HG02973 (cell line): ENCODE data around the gene GDAP1L1.

Source experiments
- ATAC-seq: cut with Tn5 transposase; IDR thresholded peaks from one replicate; pipeline ENCODE4 v1.9.1; 2021; ENCODE audit warnings: moderate library complexity; ENCODE audit not compliant: unreplicated experiment

The GDAP1L1 gene

GRCh38 chr20:44251284-44251683 lies 4.2 kb downstream of the GDAP1L1 start:
- ATAC-seq: no peak

- no peak for ATAC-seq
Observed at GRCh38 chr20:44253528-44253927, 6.4 kb downstream of the GDAP1L1 start.

DNA sequence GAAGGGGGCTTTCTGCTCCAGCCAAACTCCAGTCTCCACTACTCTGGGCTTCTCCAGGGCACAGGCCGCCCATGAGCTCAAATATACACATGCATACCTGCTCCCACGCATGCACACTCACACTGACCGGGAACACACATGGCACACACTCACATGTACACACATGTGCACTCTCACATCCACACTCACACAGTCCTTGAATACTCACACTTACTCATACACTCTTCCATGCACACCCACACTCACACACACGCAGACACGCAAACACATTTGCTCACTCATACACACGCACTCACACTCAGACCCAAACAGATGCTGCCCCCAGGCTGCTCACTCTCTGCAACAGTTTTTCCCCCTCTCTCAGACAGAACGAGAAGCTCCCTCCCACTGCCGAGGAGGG lies 7.0 kb downstream of the GDAP1L1 start:
- no peak for ATAC-seq

- no peak for ATAC-seq
Observed at GRCh38 chr20:44255942-44256341, 8.8 kb downstream of the GDAP1L1 start.

- no peak for ATAC-seq
Observed at GRCh38 chr20:44256961-44257360, 9.9 kb downstream of the GDAP1L1 start.

GRCh38 chr20:44258226-44258890 lies 11.2 kb downstream of the GDAP1L1 start:
- ATAC-seq: no peak

DNA sequence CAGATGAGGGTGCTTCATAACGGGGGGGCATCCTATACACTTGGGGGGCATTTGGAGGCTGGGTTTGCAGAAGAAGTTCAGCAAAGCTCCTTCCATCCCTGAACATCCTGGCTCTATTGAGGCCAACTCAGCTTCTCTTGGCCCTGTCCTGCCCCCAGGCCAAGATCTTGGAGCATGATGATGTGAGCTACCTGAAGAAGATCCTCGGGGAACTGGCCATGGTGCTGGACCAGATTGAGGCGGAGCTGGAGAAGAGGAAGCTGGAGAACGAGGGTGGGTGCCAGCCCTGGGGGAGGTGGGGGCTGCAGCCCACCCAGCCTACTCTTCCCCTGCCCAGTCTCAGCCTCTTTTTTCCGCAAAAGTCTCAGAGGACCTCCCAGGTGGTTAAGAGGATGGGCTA lies 17.2 kb downstream of the GDAP1L1 start:
- no peak for ATAC-seq

- ATAC-seq: no peak
Observed at GRCh38 chr20:44268802-44269201, 21.7 kb downstream of the GDAP1L1 start.

DNA sequence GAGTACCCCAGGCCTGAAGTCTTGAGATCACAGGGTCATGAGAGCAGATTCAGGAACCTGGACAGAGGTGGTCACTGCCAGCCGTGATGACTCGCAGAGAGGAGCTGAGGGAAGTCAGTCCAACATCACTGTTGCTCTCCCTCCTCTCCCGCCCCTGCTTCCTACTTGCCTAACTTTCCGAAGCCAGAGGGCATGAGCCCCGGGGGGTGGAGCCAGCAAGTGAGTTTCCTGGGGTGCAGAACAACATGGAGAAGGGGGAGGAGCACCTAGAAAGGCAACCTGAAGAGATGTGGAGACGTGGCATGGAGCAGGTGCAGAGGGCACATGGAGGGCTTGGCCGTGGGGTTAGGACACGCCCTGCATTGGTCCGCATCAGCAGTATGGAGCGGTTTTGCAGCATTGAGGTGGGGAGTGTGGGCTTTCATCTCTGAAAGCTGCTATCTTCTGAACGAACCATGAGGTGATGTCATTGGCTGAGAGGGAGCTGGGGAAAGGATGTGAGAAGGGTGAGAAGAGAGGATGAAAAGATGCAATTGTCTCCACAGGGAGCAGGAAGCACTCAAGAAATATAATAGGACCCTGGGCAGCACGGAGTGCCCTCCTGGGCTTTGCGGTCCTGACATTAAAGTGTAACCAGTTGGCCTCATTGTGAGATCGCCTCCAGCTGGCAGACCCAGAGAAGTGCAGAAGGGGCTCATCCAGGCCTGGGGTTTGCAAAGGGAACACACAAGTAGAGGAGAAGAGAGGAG lies 25.0 kb downstream of the GDAP1L1 start:
- ATAC-seq: no peak

DNA sequence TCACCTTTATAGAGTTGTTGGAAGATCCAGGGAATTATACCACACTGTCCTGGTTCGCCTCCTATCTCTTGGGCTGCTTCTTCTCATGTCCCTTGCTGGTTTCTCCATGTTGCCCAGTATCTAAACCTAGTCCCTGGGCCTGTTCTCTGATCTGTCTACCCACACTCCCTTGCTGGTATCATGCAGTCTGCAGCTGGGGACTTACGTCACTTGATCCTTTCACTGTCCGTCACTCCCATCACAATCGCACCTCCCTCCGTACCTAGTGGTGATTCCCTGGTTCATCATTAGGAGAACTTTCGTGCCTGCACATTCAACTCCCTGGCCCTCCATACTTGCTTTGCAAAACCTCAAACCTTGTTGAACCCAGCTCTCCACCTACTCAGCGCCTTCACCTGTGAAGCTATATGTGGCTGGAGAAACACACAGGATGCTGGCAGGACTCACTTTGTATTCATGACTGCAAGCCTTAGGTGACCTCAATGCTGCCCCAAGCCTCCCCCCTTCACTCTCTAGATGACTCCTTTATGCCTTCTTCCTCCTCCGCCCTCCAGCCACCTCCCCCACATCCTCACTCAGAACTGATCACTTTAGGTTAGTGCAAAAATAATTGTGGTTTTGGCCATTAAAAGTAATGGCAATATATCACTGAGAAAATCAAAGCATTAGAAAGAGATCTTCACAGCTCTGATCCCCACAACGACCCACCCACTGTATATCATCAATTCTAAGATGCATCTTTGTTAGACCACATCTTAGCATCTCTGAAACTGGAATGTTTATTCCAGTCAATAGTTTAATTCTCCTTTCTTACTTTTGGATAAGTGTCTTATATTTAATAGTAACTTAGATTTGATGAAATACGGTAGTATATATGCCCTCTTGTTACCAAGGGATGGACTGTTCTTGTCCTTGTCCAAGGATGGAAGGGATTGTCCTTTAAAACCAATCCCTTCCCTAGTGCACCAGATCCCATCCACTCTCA lies 26.4 kb downstream of the GDAP1L1 start:
- no peak for ATAC-seq

DNA sequence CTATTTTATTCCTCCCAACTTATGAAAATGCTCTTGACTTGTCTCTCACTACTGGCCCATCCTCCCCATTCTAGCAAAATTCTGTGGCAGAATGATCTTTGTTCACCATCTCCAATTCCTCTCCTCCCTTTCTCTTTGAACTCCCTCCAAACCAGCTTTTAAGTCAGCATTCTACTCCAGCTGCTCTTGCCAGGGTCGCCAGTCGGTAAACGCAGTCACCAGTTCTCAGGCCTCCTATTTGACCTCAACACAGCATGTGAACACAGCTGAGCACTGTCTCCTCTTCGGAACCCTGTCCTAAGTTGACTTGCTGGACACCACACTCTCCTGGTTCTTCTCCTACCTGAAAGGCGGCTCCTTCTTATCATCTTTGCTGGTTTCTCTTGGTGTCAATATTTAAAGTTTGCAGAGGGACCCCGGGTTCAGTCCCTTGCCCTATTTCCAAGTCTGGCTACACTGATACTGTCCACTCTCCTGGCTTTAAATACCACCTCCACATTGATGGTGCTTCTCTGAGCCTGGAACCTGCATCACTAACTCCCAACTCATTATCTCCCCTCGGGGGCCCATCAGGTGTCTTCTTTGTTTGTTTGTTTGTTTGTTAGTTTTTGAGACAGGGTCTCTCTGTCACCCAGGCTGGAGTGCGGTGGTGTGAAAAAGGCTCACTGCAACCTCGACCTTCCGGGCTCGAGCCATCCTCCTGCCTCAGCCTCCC lies 27.4 kb downstream of the GDAP1L1 start:
- ATAC-seq: no peak

GRCh38 chr20:44279228-44279627 lies 32.1 kb downstream of the GDAP1L1 start:
- no peak for ATAC-seq

DNA sequence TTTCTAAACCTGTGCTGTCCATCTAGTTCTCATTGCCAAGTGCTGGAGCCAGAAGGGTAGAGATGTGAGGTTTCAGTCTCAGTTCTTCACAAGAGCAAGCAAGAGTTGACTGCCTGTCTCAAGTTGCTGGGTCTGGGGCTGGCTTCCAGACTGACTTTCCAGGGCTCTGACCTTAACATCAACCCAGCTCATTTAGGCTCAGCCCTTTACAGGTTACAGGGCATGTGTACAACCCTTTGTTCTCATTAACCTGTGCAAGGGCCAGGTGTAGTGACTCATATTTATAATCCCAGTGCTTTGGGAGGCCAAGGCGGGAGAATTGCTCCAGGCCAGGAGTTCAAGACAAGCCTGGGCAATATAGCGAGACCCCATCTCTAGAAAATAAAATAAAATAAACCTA lies 33.3 kb downstream of the GDAP1L1 start:
- no peak for ATAC-seq

DNA sequence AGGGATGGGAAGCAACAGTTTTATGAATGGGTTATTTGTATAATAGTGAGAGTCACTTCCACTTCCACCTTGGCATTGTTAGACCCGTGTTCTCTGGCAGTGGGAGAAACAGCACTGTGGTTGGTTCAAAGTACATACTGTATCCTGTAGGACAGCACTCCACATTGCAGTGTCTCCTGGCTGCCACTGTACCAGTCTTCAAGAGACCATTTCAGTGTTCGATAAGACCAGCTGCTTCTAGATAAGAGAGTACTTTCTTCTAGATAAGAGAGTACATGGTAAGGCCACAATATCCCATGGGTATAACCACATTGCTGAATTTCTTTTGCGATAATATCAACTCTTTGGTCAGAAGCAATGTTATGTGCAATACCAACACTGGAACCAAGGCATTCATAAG lies 35.1 kb downstream of the GDAP1L1 start:
- no peak for ATAC-seq

- no peak for ATAC-seq
Observed at GRCh38 chr20:44284032-44284431, 36.9 kb downstream of the GDAP1L1 start.

GRCh38 chr20:44287272-44288097 lies 40.4 kb downstream of the GDAP1L1 start:
- ATAC-seq: no peak

- no peak for ATAC-seq
Observed at GRCh38 chr20:44288252-44288651, 41.1 kb downstream of the GDAP1L1 start.

GRCh38 chr20:44291754-44292153 lies 44.6 kb downstream of the GDAP1L1 start:
- no peak for ATAC-seq

- ATAC-seq: no peak
Observed at GRCh38 chr20:44296011-44296410, 48.9 kb downstream of the GDAP1L1 start.

DNA sequence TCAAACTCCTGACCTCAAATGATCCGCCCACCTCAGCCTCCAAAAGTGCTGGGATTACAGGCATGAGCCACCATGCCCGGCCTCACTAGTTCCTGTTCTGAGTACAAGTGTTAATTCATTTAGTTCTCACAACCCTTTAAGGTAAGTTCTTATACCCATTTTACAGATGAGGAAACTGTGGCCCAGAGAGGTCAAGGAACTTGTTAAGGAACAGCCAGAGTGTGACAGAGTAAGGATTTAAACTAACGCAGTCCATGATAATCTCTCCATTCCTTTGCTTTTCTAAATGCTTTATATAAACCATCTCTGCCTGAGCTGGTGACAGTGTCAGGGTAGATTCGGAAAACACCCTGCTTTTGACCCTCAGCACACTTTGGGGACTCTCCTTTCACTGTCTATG lies 50.6 kb downstream of the GDAP1L1 start:
- ATAC-seq: no peak
